ENCODE results near the gene PRTFDC1. TPM values are rescaled to one million over a fixed set of nuclear protein-coding genes. Genes with fewer than 3 reads are reported as not detected.

The PRTFDC1 gene
- total and polyA plus RNA-seq, 5 donors from 2014 or later = 0.37 to 1.6 (median 1.3) TPM; not detected in 2

GRCh38 chr10:24814568-24815313 is 137.7 kb downstream of the PRTFDC1 start:
- H3K27ac Mint-ChIP-seq = no peak overlapping the region
- no peak for DNase-seq

GRCh38 chr10:24813856-24814255 is 138.6 kb downstream of the PRTFDC1 start:
- ATAC-seq (ENCODE audit: low read depth in 2 of 2) = no peak
- Histone ChIP-seq H3K9me3 (ENCODE audit: control insufficient read depth in 2 of 2, low read length in 2 of 2) (no peaks in the 10 kb centered on the region), H3K4me1 (ENCODE audit: control insufficient read depth, insufficient read depth, low read length, poor library complexity, severe bottlenecking) (no peaks in the 10 kb centered on the region), H3K27me3 (ENCODE audit: control insufficient read depth, insufficient read depth, low read length) (no peaks in the 10 kb centered on the region), H3K27ac (ENCODE audit: insufficient read depth, low read length, poor library complexity, severe bottlenecking) (no peak overlapping the region), H3K36me3 (ENCODE audit: control insufficient read depth, insufficient read depth, low read length) (no peaks in the 10 kb centered on the region), H3K4me3 (ENCODE audit: low read depth, low read length) (no peak overlapping the region)
- Mint-ChIP-seq H3K4me3 (no peak overlapping the region), H3K27me3 (no peaks in the 10 kb centered on the region), H3K27ac (no peak overlapping the region), H3K4me1 (peaks cover 0 to 5% (median 1%) of the 10 kb centered on the region in 4 donors), H3K9me3 (no peaks in the 10 kb centered on the region), H3K36me3 (no peaks in the 10 kb centered on the region)
- no peak for DNase-seq

More at GRCh38 chr10:24814568-24815313, 137.7 kb downstream of the PRTFDC1 start:
- H3K36me3 Mint-ChIP-seq = no peaks in the 10 kb centered on the region
- no peaks in the 10 kb centered on the region for H3K9me3 Mint-ChIP-seq
- H3K4me1 Mint-ChIP-seq = peaks cover 0 to 5% (median 1%) of the 10 kb centered on the region in 4 donors
- no peaks in the 10 kb centered on the region for H3K36me3 ChIP-seq (ENCODE audit: control insufficient read depth, insufficient read depth, low read length)
- no peak for ATAC-seq (ENCODE audit: low read depth in 2 of 2)
- no peak overlapping the region for H3K4me3 ChIP-seq (ENCODE audit: low read depth, low read length)
- no peaks in the 10 kb centered on the region for H3K9me3 ChIP-seq (ENCODE audit: control insufficient read depth in 2 of 2, low read length in 2 of 2)
- H3K27me3 ChIP-seq (ENCODE audit: control insufficient read depth, insufficient read depth, low read length) = no peaks in the 10 kb centered on the region
- H3K4me1 ChIP-seq (ENCODE audit: control insufficient read depth, insufficient read depth, low read length, poor library complexity, severe bottlenecking) = no peaks in the 10 kb centered on the region
- H3K27me3 Mint-ChIP-seq = no peaks in the 10 kb centered on the region
- H3K4me3 Mint-ChIP-seq = no peak overlapping the region
- H3K27ac ChIP-seq (ENCODE audit: insufficient read depth, low read length, poor library complexity, severe bottlenecking) = no peak overlapping the region

GRCh38 chr10:24806262-24806661 is 146.1 kb downstream of the PRTFDC1 start:
- no peaks in the 10 kb centered on the region for H3K27me3 Mint-ChIP-seq
- no peaks in the 10 kb centered on the region for H3K27me3 ChIP-seq (ENCODE audit: control insufficient read depth, insufficient read depth, low read length)
- no peaks in the 10 kb centered on the region for H3K4me1 Mint-ChIP-seq
- no peaks in the 10 kb centered on the region for H3K9me3 ChIP-seq (ENCODE audit: control insufficient read depth in 2 of 2, low read length in 2 of 2)
- H3K27ac Mint-ChIP-seq = no peak overlapping the region
- H3K4me3 ChIP-seq (ENCODE audit: low read depth, low read length) = no peak overlapping the region
- H3K4me1 ChIP-seq (ENCODE audit: control insufficient read depth, insufficient read depth, low read length, poor library complexity, severe bottlenecking) = no peaks in the 10 kb centered on the region
- DNase-seq (no peak), ATAC-seq (ENCODE audit: low read depth in 2 of 2) (no peak)
- no peaks in the 10 kb centered on the region for H3K36me3 ChIP-seq (ENCODE audit: control insufficient read depth, insufficient read depth, low read length)
- no peaks in the 10 kb centered on the region for H3K9me3 Mint-ChIP-seq
- H3K36me3 Mint-ChIP-seq = no peaks in the 10 kb centered on the region
- H3K4me3 Mint-ChIP-seq = no peak overlapping the region
- no peak overlapping the region for H3K27ac ChIP-seq (ENCODE audit: insufficient read depth, low read length, poor library complexity, severe bottlenecking)

DNA sequence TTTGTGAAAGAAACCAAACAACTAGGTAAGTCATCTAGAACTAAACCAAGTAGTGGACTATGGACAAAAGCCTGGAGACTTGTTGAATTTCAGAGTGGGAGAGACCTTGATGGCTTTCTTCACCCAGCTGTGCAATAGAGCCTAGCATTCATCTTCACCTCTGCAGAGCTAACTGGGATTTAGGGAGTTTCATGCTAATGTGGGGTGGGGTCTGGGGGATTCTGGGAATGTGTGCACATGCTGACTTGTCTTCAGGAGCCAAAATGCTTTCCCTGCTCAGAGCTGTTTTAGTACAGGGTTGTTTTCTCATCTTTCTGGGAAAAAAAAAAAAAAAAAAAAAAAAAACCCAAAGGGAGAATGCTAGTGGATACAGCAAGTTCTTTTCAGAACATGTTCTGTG is 147.4 kb downstream of the PRTFDC1 start:
- H3K36me3 Mint-ChIP-seq = no peaks in the 10 kb centered on the region
- Histone ChIP-seq H3K4me3 (ENCODE audit: low read depth, low read length) (no peak overlapping the region), H3K4me1 (ENCODE audit: control insufficient read depth, insufficient read depth, low read length, poor library complexity, severe bottlenecking) (no peaks in the 10 kb centered on the region), H3K9me3 (ENCODE audit: control insufficient read depth in 2 of 2, low read length in 2 of 2) (no peaks in the 10 kb centered on the region), H3K27me3 (ENCODE audit: control insufficient read depth, insufficient read depth, low read length) (no peaks in the 10 kb centered on the region), H3K27ac (ENCODE audit: insufficient read depth, low read length, poor library complexity, severe bottlenecking) (no peak overlapping the region), H3K36me3 (ENCODE audit: control insufficient read depth, insufficient read depth, low read length) (no peaks in the 10 kb centered on the region)
- no peak overlapping the region for H3K27ac Mint-ChIP-seq
- no peaks in the 10 kb centered on the region for H3K9me3 Mint-ChIP-seq
- H3K4me1 Mint-ChIP-seq = no peaks in the 10 kb centered on the region
- H3K27me3 Mint-ChIP-seq = peaks cover 3% of the 10 kb centered on the region
- H3K4me3 Mint-ChIP-seq = no peak overlapping the region
- ATAC-seq (ENCODE audit: low read depth in 2 of 2) (no peak), DNase-seq (no peak)

- H3K9me3 Mint-ChIP-seq = no peaks in the 10 kb centered on the region
- H3K4me1 ChIP-seq (ENCODE audit: control insufficient read depth, insufficient read depth, low read length, poor library complexity, severe bottlenecking) = no peaks in the 10 kb centered on the region
- H3K27me3 Mint-ChIP-seq = peaks cover 5% of the 10 kb centered on the region
- H3K27ac ChIP-seq (ENCODE audit: insufficient read depth, low read length, poor library complexity, severe bottlenecking) = no peak overlapping the region
- H3K4me3 ChIP-seq (ENCODE audit: low read depth, low read length) = no peak overlapping the region
- H3K27me3 ChIP-seq (ENCODE audit: control insufficient read depth, insufficient read depth, low read length) = no peaks in the 10 kb centered on the region
- H3K27ac Mint-ChIP-seq = no peak overlapping the region
- ATAC-seq (ENCODE audit: low read depth in 2 of 2) (no peak), DNase-seq (no peak)
- H3K4me1 Mint-ChIP-seq = no peaks in the 10 kb centered on the region
- no peaks in the 10 kb centered on the region for H3K9me3 ChIP-seq (ENCODE audit: control insufficient read depth in 2 of 2, low read length in 2 of 2)
- no peak overlapping the region for H3K4me3 Mint-ChIP-seq
- no peaks in the 10 kb centered on the region for H3K36me3 ChIP-seq (ENCODE audit: control insufficient read depth, insufficient read depth, low read length)
- no peaks in the 10 kb centered on the region for H3K36me3 Mint-ChIP-seq
Observed at GRCh38 chr10:24804392-24804791, 148.0 kb downstream of the PRTFDC1 start.

GRCh38 chr10:24802378-24802777 is 150.0 kb downstream of the PRTFDC1 start:
- H3K27ac Mint-ChIP-seq = no peak overlapping the region
- no peak for ATAC-seq (ENCODE audit: low read depth in 2 of 2)
- H3K4me1 Mint-ChIP-seq = no peaks in the 10 kb centered on the region
- Histone ChIP-seq H3K36me3 (ENCODE audit: control insufficient read depth, insufficient read depth, low read length) (no peaks in the 10 kb centered on the region), H3K27ac (ENCODE audit: insufficient read depth, low read length, poor library complexity, severe bottlenecking) (no peak overlapping the region), H3K4me1 (ENCODE audit: control insufficient read depth, insufficient read depth, low read length, poor library complexity, severe bottlenecking) (no peaks in the 10 kb centered on the region), H3K9me3 (ENCODE audit: control insufficient read depth in 2 of 2, low read length in 2 of 2) (no peaks in the 10 kb centered on the region), H3K27me3 (ENCODE audit: control insufficient read depth, insufficient read depth, low read length) (no peaks in the 10 kb centered on the region), H3K4me3 (ENCODE audit: low read depth, low read length) (no peak overlapping the region)
- H3K9me3 Mint-ChIP-seq = no peaks in the 10 kb centered on the region
- H3K27me3 Mint-ChIP-seq = peaks cover 9% of the 10 kb centered on the region
- H3K36me3 Mint-ChIP-seq = no peaks in the 10 kb centered on the region
- no peak for DNase-seq
- H3K4me3 Mint-ChIP-seq = no peak overlapping the region

DNA sequence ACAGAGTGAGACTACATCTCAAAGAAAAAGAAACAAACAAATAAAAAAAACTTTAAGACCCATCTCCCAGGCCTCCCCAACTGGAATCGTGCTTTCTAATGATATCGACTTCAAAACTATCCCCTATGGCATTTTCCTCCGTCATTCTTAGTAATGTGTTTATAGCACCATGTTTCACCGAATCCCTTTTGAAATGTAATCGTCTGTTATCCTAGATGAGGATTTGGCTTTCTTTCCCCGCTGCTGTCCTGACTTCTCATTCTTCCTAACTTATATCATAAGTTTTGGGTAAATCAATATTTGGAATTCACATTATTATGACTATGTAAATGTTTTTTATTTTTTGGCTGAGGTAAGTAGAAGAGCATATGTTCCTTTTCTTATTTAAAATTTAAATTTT is 151.5 kb downstream of the PRTFDC1 start:
- H3K4me1 Mint-ChIP-seq = no peaks in the 10 kb centered on the region

More for the DNA sequence above, 151.5 kb downstream of the PRTFDC1 start:
- H3K9me3 ChIP-seq (ENCODE audit: control insufficient read depth in 2 of 2, low read length in 2 of 2) = no peaks in the 10 kb centered on the region
- Mint-ChIP-seq H3K27me3 (peaks cover 9% of the 10 kb centered on the region), H3K36me3 (no peaks in the 10 kb centered on the region), H3K9me3 (no peaks in the 10 kb centered on the region), H3K4me3 (no peak overlapping the region), H3K27ac (no peak overlapping the region)
- no peak for ATAC-seq (ENCODE audit: low read depth in 2 of 2)
- DNase-seq = no peak
- H3K4me1 ChIP-seq (ENCODE audit: control insufficient read depth, insufficient read depth, low read length, poor library complexity, severe bottlenecking) = no peaks in the 10 kb centered on the region
- no peaks in the 10 kb centered on the region for H3K27me3 ChIP-seq (ENCODE audit: control insufficient read depth, insufficient read depth, low read length)
- no peaks in the 10 kb centered on the region for H3K36me3 ChIP-seq (ENCODE audit: control insufficient read depth, insufficient read depth, low read length)
- H3K27ac ChIP-seq (ENCODE audit: insufficient read depth, low read length, poor library complexity, severe bottlenecking) = no peak overlapping the region
- H3K4me3 ChIP-seq (ENCODE audit: low read depth, low read length) = no peak overlapping the region
